HepG2 (cell line): Measurements from ENCODE around the gene LRRIQ4. TPM values are rescaled to one million over a fixed set of nuclear protein-coding genes. Genes with fewer than 3 reads are reported as not detected.

Experiments used
- ATAC-seq: fragments of 200-7000 bp; cut with Tn5 transposase; 3 replicates; pipeline ENCODE4 v1.9.1; 2020; ENCODE audit warnings: mild to moderate bottlenecking, moderate library complexity
- BruUV-seq: library from RNA; stranded (reverse); fragments of 400-500 nt; replicated peaks from 2 replicates; lab custom pipeline; 2021; lab: Mats Ljungman, UMichigan
- CTCF ChIA-PET: fragments of 300-600 bp; formaldehyde crosslinking; extraction: SDS; loops from one replicate; lab custom pipeline; 2021; ENCODE audit warnings: low total read pairs, inconsistent platforms, low intra/inter-chr PET ratio; lab: Yijun Ruan, JAX
- POLR2A ChIA-PET: fragments of 350-600 bp; sonication (Branson Sonifier 250); formaldehyde crosslinking; loops from one replicate; lab custom pipeline; 2020; ENCODE audit warnings: antibody characterized with exemption, inconsistent platforms; lab: Yijun Ruan, JAX
- DNase-seq: peaks from one replicate; pipeline ENCODE4 v3.0.0-alpha.2; 2015; ENCODE audit warnings: low spot score
- FAIRE-seq: peaks from 3 replicates; lab custom pipeline; 2011; peaks lifted over from hg19 to GRCh38; lab: Jason Lieb, UNC
- H2AFZ ChIP-seq: one replicate; pipeline ENCODE4 v1.6.1; 2011; ENCODE audit warnings: low read length, inconsistent platforms
- H3K27ac ChIP-seq: fragments of 300-600 bp; 3 replicates; pipeline ENCODE4 v1.8.0; 2011; ENCODE audit warnings: mixed run types, mild to moderate bottlenecking, mixed read lengths, low read length, inconsistent platforms; ENCODE audit not compliant: insufficient read depth; ENCODE audit errors: extremely low read length
- H3K27me3 ChIP-seq, 2 experiments: fragments of 200-600 bp in 1 of 2; 2 replicates in 1 of 2; 3 replicates in 1 of 2; pipeline versions ENCODE4 v1.6.0 to v1.8.0; 2011; ENCODE audit warnings: low read length in 2 of 2, mild to moderate bottlenecking in 2 of 2, moderate library complexity in 2 of 2, inconsistent platforms in 1 of 2; ENCODE audit not compliant: insufficient read depth in 2 of 2, control insufficient read depth in 1 of 2
- H3K36me3 ChIP-seq, 2 experiments: fragments of 200-600 bp in 1 of 2; replicated peaks in 1 of 2; 2 replicates in 1 of 2; 3 replicates in 1 of 2; pipeline versions ENCODE4 v1.5.1 to v1.8.0; 2011; ENCODE audit warnings: low read length in 2 of 2, inconsistent platforms in 1 of 2; ENCODE audit not compliant: insufficient read depth in 2 of 2, control insufficient read depth in 1 of 2
- H3K4me1 ChIP-seq: 2 replicates; pipeline ENCODE4 v1.5.1; 2012; ENCODE audit warnings: low read length, inconsistent platforms; ENCODE audit not compliant: insufficient read depth
- H3K4me2 ChIP-seq: 2 replicates; pipeline ENCODE4 v1.6.0; 2011; ENCODE audit warnings: low read depth, low read length, inconsistent platforms
- H3K4me3 ChIP-seq, 3 experiments: fragments of 200-600 bp in 1 of 3; sonication (generic), shearing (Covaris generic) in 1 of 3; replicated peaks in 1 of 3; 2 replicates each; pipeline ENCODE4 v1.5.1; 2011 to 2016; ENCODE audit warnings: low read length in 3 of 3, inconsistent platforms in 2 of 3, low read depth in 2 of 3, mild to moderate bottlenecking in 2 of 3, control low read depth in 1 of 3, mixed read lengths in 1 of 3; ENCODE audit not compliant: insufficient read depth in 1 of 3
- H3K79me2 ChIP-seq: one replicate; pipeline ENCODE4 v1.6.1; 2011; ENCODE audit warnings: low read length, inconsistent platforms; ENCODE audit not compliant: insufficient read depth
- H3K9ac ChIP-seq: 2 replicates; pipeline ENCODE4 v1.6.0; 2011; ENCODE audit warnings: mild to moderate bottlenecking, low read depth, low read length, inconsistent platforms; ENCODE audit not compliant: insufficient read depth
- H3K9me3 ChIP-seq: 2 replicates; pipeline ENCODE4 v1.5.1; 2012; ENCODE audit warnings: mild to moderate bottlenecking, low read length
- H4K20me1 ChIP-seq: 2 replicates; pipeline ENCODE4 v1.6.0; 2011; ENCODE audit warnings: inconsistent platforms, mild to moderate bottlenecking, low read length, moderate library complexity; ENCODE audit not compliant: insufficient read depth
- ARNT ChIP-seq: fragments of 450-650 bp; IDR thresholded peaks from 2 replicates; pipeline ENCODE4 v1.6.1; 2017
- CBFB ChIP-seq: sonication (generic); formaldehyde crosslinking; IDR thresholded peaks from 2 replicates; pipeline ENCODE4 v1.4.0; 2020; ENCODE audit warnings: missing genetic modification reagents
- FIP1L1 ChIP-seq: fragments of 200-400 bp; formaldehyde crosslinking; IDR thresholded peaks from 2 replicates; pipeline ENCODE4 v1.6.1; 2018; ENCODE audit warnings: low read depth, mild to moderate bottlenecking, low read length, moderate library complexity, borderline replicate concordance; ENCODE audit not compliant: insufficient read depth
- KIAA2018 ChIP-seq: sonication (generic); formaldehyde crosslinking; IDR thresholded peaks from 2 replicates; pipeline ENCODE4 v1.5.0; 2020; ENCODE audit warnings: mild to moderate bottlenecking, missing genetic modification reagents, borderline replicate concordance
- MIER2 ChIP-seq: IDR thresholded peaks from 2 replicates; pipeline ENCODE4 v1.6.1; 2016; ENCODE audit warnings: missing biosample characterization, missing genetic modification reagents
- MXD3 ChIP-seq: IDR thresholded peaks from 2 replicates; pipeline ENCODE4 v1.6.1; 2016; ENCODE audit warnings: mild to moderate bottlenecking, missing biosample characterization, missing genetic modification reagents
- SAP130 ChIP-seq: IDR thresholded peaks from 2 replicates; pipeline ENCODE4 v1.6.1; 2016; ENCODE audit warnings: low read depth
- TCF12 ChIP-seq, 2 experiments: fragments of 450-650 bp in 1 of 2; sonication (generic) in 1 of 2; formaldehyde crosslinking in 1 of 2; IDR thresholded peaks; 2 replicates each; pipeline versions ENCODE4 v1.6.1 to v1.8.0; 2017 to 2022; ENCODE audit warnings: antibody characterized with exemption in 1 of 2, mild to moderate bottlenecking in 1 of 2, missing genetic modification reagents in 1 of 2, moderate library complexity in 1 of 2
- ZMAT5 ChIP-seq: sonication (generic); formaldehyde crosslinking; IDR thresholded peaks from 2 replicates; pipeline ENCODE4 v1.5.0; 2020; ENCODE audit warnings: mild to moderate bottlenecking, low read depth, missing genetic modification reagents, borderline replicate concordance
- ZNF234 ChIP-seq: sonication (generic); formaldehyde crosslinking; conservative IDR thresholded peaks from 2 replicates; pipeline ENCODE4 v1.5.1; 2020; ENCODE audit warnings: mild to moderate bottlenecking, missing genetic modification reagents
- ZNF652 ChIP-seq: IDR thresholded peaks from 2 replicates; pipeline ENCODE4 v1.6.1; 2016; ENCODE audit warnings: low read depth, borderline replicate concordance
- ZXDC ChIP-seq: sonication (generic); formaldehyde crosslinking; IDR thresholded peaks from 2 replicates; pipeline ENCODE4 v1.5.0; 2020; ENCODE audit warnings: mild to moderate bottlenecking, missing genetic modification reagents
- WGBS: methylation state at CpG from one replicate; pipeline ENCODE4 v1.1.6; 2017; ENCODE audit warnings: low lambda C conversion rate; 5-methylcytosine and 5-hydroxymethylcytosine counted together
- in situ Hi-C: cut with HindIII; loops from 2 replicates; pipeline ENCODE4 v1.10.0; 2017; ENCODE audit warnings: low pct_unique_long_range_greater_than_20kb; ENCODE audit not compliant: extremely low pct_ligation_motif_present
- intact Hi-C: fragments of 100-400 bp; cut with micrococcal nuclease; formaldehyde crosslinking; loops from one replicate; pipeline ENCODE4 v1.10.0; 2022; ENCODE audit not compliant: unreplicated experiment
- polyA plus RNA-seq, 8 experiments: library from polyadenylated mRNA; depleted of rRNA in 3 of 8; stranded (reverse) in 7 of 8; unstranded in 1 of 8; fragments of >200 nt; fragmentation: Illumina TruSeq in 4 of 8; extraction: Trizol in 4 of 8; gene quantifications; 2 replicates each; pipeline versions ENCODE4 v1.2.1 to v1.2.3, GENCODE V29; 2011 to 2016; ENCODE audit warnings: low read depth in 4 of 8, missing spikeins in 1 of 8, mixed read lengths in 1 of 8; ENCODE audit not compliant: insufficient read depth in 1 of 8
- total RNA-seq, 5 experiments: library from RNA; depleted of rRNA; stranded (reverse); fragments of >200 nt; fragmentation: Illumina TruSeq; extraction: Trizol; gene quantifications; 2 replicates each; pipeline ENCODE4 v1.2.3, GENCODE V29; 2016; ENCODE audit warnings: low read depth in 1 of 5

Gene LRRIQ4
- total and polyA plus RNA-seq, 2 of the 13 experiments (the other 11 are each of a cell fraction or from before 2014, with no cell fraction given), result not detected

GRCh38 chr3:169861871-169862270, 49.2 kb downstream of the LRRIQ4 start:
- Histone ChIP-seq H3K9me3 (no peaks in the 10 kb centered on the region), H3K9ac (no peak overlapping the region), H3K36me3 (no peaks in the 10 kb centered on the region), H3K79me2 (no peaks in the 10 kb centered on the region), H3K27ac (no peak overlapping the region), H2AFZ (no peak overlapping the region), H3K4me1 (no peaks in the 10 kb centered on the region), H3K4me3 (no peak overlapping the region), H4K20me1 (no peaks in the 10 kb centered on the region), H3K4me2 (no peak overlapping the region), H3K27me3 (no peaks in the 10 kb centered on the region; a peak in 1 of 5 replicates)
- POLR2A ChIA-PET, result no interaction called here
- no peak for DNase-seq
- intact Hi-C loops, result loop anchor here (5.0 kb wide), 2 partner anchors 100 to 175 kb away; partner anchors contain the start of gene GPR160
- 21% methylated on average over 3 of the region's 5 CpGs for WGBS
- in situ Hi-C loops, result loop anchor here (10.0 kb wide), 1 partner anchor 173 kb away; the partner anchor contains the start of gene GPR160
- no TSS peak for BruUV-seq
- no peak for FAIRE-seq
- no peak for ATAC-seq
- CTCF ChIA-PET, result no interaction called here
- TF ChIP-seq ZNF234 (CRISPR knock-in tag) (no peak), ARNT (no peak), MIER2 (CRISPR knock-in tag) (no peak), SAP130 (no peak), FIP1L1 (no peak), ZNF652 (CRISPR knock-in tag) (no peak), TCF12 (IDR thresholded peaks at IDR 0.05) (no peak), TCF12 (CRISPR knock-in tag; IDR thresholded peaks at IDR 0.05) (no peak), KIAA2018 (no peak), MXD3 (no peak), ZXDC (no peak), CBFB (CRISPR knock-in tag) (no peak), ZMAT5 (CRISPR knock-in tag) (no peak)
